DMS53 (cell line): Measurements from ENCODE around the gene AMHR2.
A peak's percentile ranks its signal among the peaks of the same experiment; 100 is the strongest.

Source experiments
- DNase-seq: peaks from one replicate; lab custom pipeline; 2025; lab: John Stamatoyannopoulos, UW

AMHR2 gene

DNA sequence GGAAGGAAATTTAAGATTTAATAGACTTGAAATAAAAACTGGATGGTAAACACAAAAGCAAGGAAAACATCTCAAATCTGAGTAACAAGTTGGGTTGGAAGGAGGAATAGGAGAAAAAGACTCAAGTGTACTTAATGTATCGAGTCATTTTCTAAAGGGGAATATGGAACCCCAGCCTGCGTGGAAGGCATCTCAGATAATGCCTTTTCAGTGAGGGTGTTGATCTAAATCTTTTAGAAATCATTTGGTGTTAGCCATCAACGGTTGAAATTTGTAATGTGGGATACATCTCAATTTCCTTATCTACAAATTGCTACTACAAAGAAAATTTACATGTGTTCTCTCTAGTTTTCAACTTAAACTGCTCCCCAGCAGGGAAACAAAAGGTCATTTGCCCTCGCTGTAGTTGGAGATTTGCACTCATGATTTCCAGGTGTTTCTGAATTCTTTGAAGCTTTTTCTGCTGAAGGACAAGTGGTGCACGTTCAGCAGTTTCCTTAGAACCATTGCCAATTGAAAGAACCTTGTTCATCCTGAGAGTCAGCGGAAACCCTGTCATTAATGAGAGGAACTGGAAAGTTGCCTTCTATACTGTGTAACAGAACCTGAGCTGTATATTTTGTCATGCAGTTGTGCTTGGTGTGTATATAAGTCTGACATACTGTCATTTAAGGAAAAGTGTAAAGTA is 30.4 kb downstream of the AMHR2 start:
- DNase-seq = no peak

DNA sequence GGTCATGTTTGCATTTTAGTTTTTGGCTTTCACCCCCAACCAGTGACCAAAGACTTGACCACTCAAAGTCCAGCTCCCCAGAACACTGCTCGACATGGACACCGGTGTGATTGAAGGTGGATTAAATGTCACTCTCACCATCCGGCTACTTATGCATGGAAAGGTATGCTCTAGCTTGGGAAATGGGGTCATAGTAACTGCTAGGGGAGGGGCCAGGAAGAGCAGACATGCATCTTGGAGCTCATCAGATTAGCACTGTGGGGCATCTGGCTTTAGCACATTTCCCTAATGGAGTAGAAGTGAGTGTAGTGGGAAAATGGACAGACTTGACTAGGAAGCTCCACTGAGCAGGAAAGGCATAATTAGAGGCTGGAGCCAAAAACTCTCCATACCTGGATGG is 31.1 kb downstream of the AMHR2 start:
- DNase-seq = no peak

DNA sequence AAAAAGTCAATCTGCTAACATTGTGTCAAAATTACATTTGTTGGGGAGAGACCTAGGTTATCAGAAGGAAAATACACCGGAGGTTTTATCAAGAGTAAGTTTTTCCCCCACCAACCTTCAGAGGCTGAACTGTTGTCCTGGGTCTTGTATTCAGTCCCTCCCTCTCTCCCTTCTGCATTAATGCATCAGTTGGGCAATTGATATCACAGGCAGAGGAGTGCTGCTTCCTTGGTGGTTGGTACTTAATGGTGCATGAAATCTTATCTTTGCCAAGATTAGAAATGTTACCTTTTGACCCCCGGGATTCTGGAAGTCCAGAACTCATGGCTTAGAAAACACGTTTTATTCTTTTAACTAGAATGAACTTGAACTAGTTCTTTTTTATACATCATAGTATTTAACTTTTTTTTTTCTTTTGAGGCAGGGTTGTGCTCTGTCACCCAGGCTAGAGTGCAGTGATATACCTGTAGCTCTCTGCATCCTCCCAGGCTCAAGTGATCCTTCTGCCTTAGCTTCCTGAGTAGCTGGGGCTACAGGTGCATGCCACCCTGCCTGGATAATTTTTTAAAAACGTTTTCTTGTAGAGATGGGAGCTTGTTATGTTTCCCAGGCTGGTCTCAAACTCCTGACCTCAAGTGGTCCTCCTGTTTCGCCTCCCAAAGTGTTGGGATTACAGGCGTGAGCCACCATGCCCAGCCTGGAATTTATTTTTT is 33.2 kb downstream of the AMHR2 start:
- no peak for DNase-seq

DNA sequence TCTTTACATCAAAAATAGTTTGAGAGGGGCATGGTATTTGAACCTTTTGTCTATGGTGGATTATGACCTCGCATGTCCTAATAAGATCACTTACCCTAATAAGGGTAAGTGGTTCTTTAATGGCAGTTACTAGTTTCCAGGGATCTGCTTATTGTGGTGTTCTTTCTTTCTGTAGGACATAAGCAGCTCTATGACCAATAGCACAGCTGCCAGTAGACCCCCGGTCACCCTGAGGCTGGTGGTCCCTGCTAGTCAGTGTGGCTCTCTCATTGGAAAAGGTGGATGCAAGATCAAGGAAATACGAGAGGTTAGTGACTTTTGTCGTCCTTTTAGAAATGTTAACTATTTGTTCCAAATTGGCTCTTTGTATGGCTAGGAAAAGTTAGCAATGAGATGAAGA is 35.4 kb downstream of the AMHR2 start:
- no peak for DNase-seq

DNA sequence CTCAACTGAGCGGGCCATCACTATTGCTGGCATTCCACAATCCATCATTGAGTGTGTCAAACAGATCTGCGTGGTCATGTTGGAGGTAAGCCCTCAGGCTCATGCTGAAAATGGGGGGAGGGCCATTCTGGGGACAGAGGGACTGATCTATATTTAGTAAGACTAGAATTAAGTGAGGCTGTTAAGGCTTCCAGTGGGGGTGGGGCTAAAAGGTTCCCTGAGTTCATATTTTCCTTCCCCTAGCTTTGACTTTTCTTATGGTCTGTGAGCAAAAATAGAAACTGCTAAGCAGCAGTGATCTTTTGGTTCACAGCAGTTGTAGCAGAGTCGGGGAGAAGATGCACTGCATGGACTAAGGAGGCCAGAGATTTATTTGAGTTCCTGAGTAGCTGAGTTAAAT is 37.4 kb downstream of the AMHR2 start:
- no peak for DNase-seq

DNA sequence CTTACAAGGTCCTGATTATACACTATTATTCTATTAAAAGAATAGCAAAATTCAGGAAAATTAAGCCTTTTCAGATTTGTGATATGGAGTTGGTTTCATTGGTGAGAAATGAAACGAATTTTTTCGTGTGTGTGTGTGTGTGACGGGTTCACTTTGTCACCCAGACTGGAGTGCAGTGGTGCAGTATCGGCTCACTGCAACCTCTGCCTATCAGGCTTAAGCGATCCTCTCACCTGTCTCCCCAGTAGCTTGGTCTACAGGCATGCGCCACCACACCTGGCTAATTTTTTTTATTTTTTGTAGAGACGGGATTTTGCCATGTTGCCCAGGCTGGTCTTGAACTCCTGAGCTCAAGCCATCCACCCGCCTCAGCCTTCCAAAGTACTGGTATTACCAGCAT is 37.9 kb downstream of the AMHR2 start:
- DNase-seq = no peak

DNA sequence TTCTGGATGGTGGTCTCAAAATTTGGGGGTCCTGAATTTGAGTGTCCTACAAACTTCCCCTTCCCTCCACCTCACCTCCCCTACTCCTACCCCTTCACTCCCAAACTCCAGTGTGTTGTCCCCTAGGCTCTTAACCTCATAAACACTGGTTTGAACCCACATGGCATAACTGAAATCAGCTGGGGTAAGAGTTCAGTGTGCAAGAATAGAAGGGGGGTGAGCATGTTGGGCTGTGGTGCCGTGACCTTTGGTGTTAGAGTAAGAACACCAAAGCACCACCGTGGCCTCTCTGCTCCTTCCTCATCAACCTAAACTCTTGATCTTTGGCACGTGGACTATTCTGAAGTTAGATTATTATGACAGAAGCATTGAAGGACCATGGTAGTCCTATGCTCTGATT is 39.3 kb downstream of the AMHR2 start:
- DNase-seq = no peak

DNA sequence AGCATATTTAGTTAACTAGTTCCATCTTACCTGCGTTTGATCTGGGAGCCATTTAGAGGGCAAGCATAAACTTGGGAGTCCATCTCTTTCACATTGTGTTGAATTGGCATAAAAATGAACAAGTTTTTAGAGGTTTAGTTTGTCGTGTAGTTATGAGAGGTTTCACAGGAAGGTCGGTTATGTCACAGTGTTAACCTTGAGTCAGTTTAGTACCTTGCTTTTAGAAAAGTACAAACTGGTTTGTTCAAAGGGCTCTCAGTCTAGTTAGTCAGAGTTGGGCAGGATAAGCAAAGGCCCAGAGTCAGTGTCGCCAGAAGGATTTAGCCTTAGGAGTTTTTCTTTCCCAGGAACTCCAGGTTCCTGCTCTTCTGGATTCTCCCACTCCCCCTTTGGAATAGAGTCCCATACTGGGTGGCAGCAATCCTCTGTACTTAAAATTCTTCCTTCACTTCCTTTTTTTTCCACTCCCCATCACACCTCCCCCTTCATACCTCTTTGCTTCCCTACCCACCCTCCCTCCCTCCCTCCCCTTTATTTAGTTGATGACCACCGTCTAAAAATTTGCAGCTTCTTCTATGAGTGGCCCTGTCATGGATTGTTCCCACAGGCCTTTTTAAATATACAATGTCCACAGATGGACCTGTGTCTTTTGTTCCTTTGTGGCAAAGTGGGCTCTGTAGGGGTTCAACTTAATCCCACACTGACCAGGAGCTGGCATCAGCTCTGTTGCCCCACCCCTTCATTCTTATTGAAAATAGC is 40.3 kb downstream of the AMHR2 start:
- no peak for DNase-seq

DNA sequence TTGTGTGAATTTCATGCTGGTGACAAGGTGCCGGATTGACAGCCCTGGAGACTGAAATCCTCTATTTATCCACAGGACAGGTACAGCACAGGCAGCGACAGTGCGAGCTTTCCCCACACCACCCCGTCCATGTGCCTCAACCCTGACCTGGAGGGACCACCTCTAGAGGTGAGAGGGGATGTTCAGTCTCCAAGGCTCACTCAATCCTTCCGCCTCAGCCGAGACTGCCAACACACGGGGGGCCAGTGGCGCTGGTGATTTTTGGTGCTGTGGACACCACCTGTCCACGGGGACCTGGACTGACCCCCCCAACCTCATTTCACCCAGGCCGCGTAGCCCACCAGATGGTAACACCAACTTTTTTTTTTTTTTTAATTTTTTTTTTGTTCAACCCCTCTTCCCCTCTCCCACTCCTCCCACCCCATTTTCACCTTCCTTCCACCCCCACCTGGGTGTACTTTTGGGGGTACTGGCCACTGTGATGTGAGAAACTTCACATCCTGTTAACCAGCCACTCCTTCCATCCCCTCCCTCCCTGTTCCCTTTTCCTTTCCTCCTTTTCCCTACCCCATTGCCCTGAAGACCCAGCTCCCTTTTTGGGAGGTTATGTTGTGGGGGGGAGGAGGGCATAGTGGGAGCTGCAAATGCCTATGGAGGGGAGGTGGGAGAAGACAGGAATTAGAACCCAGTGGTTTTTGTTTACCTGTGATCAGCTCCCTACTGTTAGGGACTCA is 41.2 kb downstream of the AMHR2 start:
- no peak for DNase-seq

DNA sequence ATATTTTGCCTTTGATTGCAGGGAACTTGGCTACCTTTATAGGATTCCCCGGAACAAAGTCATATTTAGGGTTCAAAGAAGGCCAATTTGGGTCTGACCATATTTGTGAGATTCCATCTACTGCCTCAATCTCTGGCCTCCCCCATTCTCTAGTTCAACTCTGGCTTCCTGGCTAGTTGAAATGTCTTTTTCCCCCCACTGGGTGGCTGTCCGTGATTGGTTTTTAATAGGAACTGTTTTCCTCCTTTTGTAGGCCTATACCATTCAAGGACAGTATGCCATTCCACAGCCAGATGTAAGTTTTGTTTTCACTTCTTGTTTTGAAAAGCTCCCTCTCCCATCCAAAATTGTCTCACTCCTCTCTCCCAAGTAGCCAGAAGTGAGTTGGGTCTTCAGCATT is 42.0 kb downstream of the AMHR2 start:
- no peak for DNase-seq

DNA sequence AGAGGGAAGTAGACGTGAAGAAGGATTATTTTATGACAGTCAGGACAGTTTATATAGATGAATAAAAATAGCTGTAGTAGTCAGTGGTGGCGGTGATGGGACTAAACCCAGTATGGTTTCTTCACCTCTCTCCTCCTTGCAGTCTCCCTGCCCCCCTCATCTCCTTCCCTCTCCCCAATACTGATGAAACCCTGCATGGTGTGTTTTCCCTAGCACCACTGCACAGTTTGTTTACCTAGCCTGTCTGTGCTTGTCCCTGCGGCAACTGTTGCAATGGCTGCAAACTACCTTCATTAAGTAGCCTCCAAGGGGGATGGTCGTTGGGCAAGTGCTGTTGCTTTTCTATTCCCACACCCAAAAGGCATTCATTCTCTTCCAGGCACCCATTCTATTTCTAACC is 43.0 kb downstream of the AMHR2 start:
- peak; percentile 28 for DNase-seq

DNA sequence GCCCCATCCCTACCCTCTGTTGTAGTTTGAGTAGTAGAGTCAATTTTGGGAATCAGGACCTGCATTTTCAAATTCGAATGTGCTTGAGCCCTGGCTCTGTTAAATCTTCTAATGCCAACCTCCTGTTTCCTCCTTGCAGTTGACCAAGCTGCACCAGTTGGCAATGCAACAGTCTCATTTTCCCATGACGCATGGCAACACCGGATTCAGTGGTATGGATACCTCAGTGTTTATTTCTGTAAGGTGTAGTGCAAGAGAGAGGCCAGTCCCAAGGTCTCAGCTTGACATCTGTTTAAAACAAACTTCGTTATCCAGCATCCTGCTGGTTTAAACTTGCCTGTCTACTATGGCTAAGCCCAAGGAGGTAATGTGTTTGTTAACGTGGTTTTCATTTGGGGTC is 43.4 kb downstream of the AMHR2 start:
- no peak for DNase-seq

DNA sequence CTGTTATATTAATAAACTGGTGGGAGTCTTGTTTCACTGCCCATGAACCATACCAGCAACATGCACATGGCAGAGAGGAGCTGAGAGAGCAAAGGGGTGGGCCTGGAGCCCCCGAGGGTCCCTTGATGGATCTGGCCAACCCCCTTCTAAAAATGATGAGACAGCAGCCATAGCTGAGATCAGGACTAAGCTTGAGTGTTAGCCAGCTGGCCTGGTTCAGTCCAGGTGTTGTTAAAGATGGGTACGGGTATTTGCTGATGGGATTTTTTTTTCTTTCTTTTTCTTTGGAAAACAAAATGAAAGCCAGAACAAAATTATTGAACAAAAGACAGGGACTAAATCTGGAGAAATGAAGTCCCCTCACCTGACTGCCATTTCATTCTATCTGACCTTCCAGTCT is 44.2 kb downstream of the AMHR2 start:
- no peak for DNase-seq

DNA sequence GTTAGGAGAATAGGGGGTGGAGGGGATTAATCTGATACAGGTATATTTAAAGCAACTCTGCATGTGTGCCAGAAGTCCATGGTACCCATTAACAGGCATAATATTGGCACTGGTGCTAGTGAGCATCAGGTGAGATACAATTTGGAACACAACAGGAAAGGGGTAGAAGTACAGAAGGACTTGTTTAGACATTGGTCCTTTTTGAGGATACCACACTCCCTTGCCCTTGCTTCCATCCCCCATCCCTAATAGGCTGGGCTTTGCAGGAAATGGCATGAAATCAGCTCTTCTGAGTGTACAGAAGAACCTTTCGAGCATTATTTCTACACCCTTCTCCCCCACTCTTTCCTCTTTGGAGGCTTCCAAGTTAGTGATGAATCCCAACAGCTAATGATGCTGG is 44.6 kb downstream of the AMHR2 start:
- no peak for DNase-seq

DNA sequence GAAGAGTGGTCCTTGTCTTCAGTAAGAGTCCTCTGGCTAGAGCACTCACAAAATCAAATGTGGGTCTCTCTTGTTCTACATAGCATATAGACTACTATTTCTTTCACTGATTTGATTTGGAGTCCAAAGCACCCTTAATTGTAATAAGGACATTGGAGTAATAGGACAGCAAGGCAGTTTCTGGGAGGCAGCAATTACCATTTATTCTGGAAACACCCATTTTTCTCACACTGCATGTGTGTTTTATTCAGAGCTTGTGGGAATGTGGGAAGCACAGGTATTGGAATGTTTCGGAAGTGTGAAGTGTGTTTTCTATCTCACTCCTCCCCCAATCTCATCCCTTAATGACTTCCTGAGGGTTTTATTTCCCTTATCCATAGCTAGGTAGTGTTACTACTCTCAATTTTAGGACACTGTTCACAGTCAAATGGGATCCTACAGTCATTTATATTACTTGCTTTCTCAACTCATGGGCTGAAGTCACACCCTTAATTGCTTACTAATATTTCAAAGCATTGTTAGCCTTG is 48.5 kb downstream of the AMHR2 start:
- no peak for DNase-seq

DNA sequence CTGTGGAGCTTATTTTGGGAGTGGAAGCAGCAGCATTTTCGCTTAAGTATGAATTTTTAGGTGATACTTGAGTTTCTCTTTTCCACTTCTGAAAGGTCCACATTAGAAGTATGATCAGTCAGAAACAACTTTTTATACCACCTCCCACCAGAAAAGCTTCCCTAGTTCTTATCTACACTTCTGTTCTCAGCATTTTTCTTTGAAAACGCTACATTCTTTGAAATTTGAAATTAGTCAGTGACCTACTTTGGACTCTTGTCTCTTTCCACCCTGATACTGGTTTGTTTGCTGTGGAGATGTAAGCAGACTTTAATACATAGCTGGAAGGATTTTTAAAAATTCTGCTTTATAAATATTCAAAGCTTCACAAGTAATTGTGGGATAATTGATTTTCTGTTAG is 50.4 kb downstream of the AMHR2 start:
- DNase-seq = no peak

DNA sequence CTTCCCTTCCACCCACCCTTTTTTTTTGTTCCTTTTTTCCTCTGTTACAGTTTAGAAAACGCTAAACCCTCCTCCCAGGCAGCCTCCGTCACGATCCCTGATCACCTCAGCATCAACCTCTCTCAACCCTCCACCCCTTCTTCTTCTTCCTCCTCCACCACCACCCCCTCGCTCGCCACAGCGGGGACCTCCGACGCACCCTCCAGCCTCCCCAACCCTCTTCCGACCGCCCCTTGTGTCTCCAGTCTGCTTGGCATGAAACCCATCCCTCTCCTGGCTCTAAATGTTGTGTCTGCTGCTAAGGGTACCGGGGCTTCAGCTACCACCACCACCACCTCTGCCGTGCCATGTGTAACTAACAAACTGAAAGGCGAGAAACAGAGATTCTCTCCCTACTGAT is 51.2 kb downstream of the AMHR2 start:
- DNase-seq = no peak

DNA sequence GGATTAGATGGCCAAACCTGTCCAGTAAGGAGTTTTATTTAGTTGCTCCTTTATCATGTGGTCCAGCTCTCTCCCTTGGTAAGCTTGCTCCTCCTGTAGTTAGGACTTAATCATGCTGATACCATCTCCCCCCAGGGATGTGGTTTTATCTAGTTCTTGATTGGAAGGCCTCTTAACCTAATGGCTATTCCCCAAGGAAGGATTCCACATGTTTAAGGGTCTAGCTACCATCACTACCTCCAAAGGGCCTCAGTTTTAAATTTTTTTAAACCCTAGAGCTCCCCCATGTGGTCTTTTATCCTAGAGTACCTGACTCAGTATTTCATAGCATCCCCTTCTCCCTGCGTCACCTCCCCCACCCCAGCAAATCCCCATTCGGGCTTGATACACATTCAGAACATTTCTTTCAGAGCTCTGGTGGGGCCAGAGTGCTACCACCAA is 53.1 kb downstream of the AMHR2 start:
- DNase-seq = peak; percentile 46

DNA sequence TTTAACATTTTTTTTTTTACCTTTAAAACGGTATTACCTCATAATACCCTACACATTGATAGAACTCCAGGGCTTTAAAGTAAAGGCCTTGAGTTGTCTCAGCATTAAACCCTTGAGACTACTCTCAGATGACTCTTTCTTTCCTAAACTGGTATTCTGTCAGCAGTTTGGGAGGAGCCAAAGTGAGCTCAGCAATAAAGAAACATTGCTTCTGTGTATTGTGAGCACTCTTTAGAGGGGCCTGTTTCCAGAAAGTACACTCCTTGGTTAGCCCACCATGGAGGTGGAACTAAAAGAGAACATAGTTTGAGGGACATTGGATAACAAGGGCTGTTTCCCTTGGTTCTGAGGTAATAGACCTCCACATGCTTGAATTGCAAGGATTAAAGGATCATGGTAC is 55.2 kb downstream of the AMHR2 start:
- DNase-seq = no peak

DNA sequence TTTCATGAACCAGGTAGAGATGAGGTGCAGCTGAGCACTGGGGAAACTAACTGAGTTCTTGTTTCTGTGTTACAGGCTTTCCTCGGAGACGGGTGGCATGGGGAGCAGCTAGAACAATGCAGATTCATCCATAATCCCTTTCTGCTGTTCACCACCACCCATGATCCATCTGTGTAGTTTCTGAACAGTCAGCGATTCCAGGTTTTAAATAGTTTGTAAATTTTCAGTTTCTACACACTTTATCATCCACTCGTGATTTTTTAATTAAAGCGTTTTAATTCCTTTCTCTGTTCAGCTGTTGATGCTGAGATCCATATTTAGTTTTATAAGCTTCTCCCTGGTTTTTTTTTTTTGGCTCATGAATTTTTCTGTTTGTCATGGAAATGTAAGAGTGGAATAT is 55.7 kb downstream of the AMHR2 start:
- DNase-seq = no peak

DNA sequence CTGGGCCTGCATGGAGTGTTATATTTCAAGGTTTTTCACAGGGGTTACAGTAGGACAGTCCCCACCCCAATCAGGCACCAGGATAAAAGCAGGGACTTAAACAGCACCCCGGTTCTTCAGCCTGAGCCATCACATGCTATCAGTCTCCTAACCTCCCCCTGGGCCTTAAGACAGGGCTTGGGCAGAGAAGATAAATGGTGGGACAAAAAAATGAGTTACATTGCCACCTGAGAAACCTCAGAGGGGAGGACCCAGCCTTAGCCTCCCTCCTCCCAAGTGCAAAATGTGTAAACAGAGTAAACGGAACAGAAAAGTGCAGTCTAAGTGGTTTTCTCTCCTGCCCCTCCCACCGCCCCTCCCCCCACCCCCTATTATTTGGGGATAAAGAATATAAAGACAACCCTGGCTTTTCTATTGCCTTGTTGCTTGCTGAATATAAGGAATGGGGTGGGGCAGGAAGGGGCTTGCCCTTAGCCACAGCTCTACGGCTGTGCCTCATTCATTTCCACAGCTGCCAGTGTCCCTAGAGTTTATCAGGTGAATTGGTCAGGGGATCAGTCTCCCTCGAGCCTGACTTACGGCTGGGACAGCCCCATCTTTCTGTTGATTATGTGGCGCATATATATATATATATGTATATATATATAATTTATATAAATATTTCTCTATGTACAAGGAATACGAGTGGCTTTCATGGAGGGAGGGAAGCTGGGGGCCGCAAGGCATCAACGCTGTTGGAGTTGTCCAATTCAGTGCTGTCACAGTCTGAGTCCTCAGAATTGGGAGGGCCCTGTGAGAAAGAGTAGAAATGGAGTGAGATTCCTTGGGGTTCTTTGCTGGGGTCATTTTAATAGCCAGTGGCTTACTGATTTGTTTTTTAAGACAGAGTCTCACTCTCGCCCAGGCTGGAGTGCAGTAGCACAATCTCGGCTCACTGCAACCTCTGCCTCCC is 57.1 kb downstream of the AMHR2 start:
- no peak for DNase-seq
